B cell (primary cell): ENCODE measurements around the gene PTPRM. TPM values are rescaled to one million over a fixed set of nuclear protein-coding genes. Genes with fewer than 3 reads are reported as not detected.

Experiments
- ATAC-seq: fragments of 200-7000 bp; cut with Tn5 transposase; one replicate; pipeline ENCODE4 v1.10.0; 2021; ENCODE audit warnings: low read depth, mild to moderate bottlenecking, moderate number of reproducible peaks, moderate library complexity
- CTCF ChIA-PET: fragments of 350-600 bp; sonication (Branson Sonifier 250); formaldehyde crosslinking; loops from one replicate; lab custom pipeline; 2021; ENCODE audit warnings: antibody characterized with exemption, inconsistent platforms; lab: Charles Lee
- POLR2A ChIA-PET: fragments of 350-600 bp; sonication (Branson Sonifier 250); formaldehyde crosslinking; loops from one replicate; lab custom pipeline; 2021; ENCODE audit warnings: antibody characterized with exemption; lab: Charles Lee
- DNase-seq: peaks from one replicate; pipeline ENCODE4 v3.0.0; 2013
- H2AFZ ChIP-seq: 2 replicates; pipeline ENCODE4 v1.6.1; 2012; ENCODE audit warnings: mild to moderate bottlenecking, low read depth, low read length; ENCODE audit not compliant: insufficient read depth, poor library complexity, severe bottlenecking
- H3K27ac ChIP-seq, 2 donors: 1 replicate in 1 of 2; 2 replicates in 1 of 2; pipeline ENCODE4 v1.5.1; 2012 to 2013; ENCODE audit warnings: low read length in 2 of 2, mild to moderate bottlenecking in 2 of 2, moderate library complexity in 1 of 2
- H3K27me3 ChIP-seq, 4 experiments: fragments of 200-600 bp in 1 of 4; sonication (generic) in 1 of 4; replicated peaks in 1 of 4; 1 replicate in 2 of 4; 2 replicates in 2 of 4; pipeline versions ENCODE4 v1.6.1 to v1.7.0; 2013 to 2016; ENCODE audit warnings: low read length in 3 of 4, mild to moderate bottlenecking in 2 of 4, mixed read lengths in 1 of 4, moderate library complexity in 1 of 4; ENCODE audit not compliant: insufficient read depth in 4 of 4, control insufficient read depth in 3 of 4; ENCODE audit errors: control extremely low read depth in 1 of 4
- H3K36me3 ChIP-seq, 2 experiments: replicated peaks in 1 of 2; 1 replicate in 1 of 2; 2 replicates in 1 of 2; pipeline versions ENCODE4 v1.6.1 to v1.7.1; 2013; ENCODE audit warnings: low read length in 1 of 2; ENCODE audit not compliant: insufficient read depth in 2 of 2, control insufficient read depth in 1 of 2; ENCODE audit errors: control extremely low read depth in 1 of 2, extremely low read depth in 1 of 2
- H3K4me1 ChIP-seq, 2 donors: fragments of 200-600 bp in 1 of 2; sonication (generic) in 1 of 2; 1 replicate in 1 of 2; 2 replicates in 1 of 2; pipeline versions ENCODE4 v1.5.1 to v1.6.1; 2013 to 2017; ENCODE audit warnings: low read length in 2 of 2; ENCODE audit not compliant: control insufficient read depth in 2 of 2, insufficient read depth in 2 of 2
- H3K4me2 ChIP-seq: replicated peaks from 2 replicates; pipeline ENCODE3; 2012; ENCODE audit warnings: mild to moderate bottlenecking, low read depth, low read length; ENCODE audit not compliant: poor library complexity, severe bottlenecking
- H3K4me3 ChIP-seq, 5 experiments: fragments of 200-600 bp in 1 of 5; sonication (generic) in 1 of 5; 1 replicate in 3 of 5; 2 replicates in 2 of 5; pipeline versions ENCODE4 v1.5.1 to v1.7.0; 2011 to 2016; ENCODE audit warnings: low read length in 4 of 5, mild to moderate bottlenecking in 4 of 5, low read depth in 2 of 5, control low read depth in 1 of 5, moderate library complexity in 1 of 5; ENCODE audit not compliant: insufficient read depth in 1 of 5; ENCODE audit errors: control extremely low read depth in 1 of 5, extremely low read depth in 1 of 5
- H3K79me2 ChIP-seq: fragments of 200-600 bp; sonication (generic); one replicate; pipeline ENCODE4 v1.6.0; 2016; ENCODE audit warnings: low read length; ENCODE audit not compliant: control insufficient read depth, insufficient read depth
- H3K9ac ChIP-seq: fragments of 200-600 bp; sonication (generic); 2 replicates; pipeline ENCODE4 v1.6.1; 2017; ENCODE audit warnings: mild to moderate bottlenecking, low read length, moderate library complexity
- H3K9me3 ChIP-seq, 3 donors: one replicate each; pipeline versions ENCODE4 v1.6.1 to v1.7.1; 2013; ENCODE audit warnings: low read length in 2 of 3; ENCODE audit not compliant: control insufficient read depth in 2 of 3, insufficient read depth in 1 of 3; ENCODE audit errors: control extremely low read depth in 1 of 3
- H4K20me1 ChIP-seq: 2 replicates; pipeline ENCODE4 v1.6.0; 2012; ENCODE audit warnings: mild to moderate bottlenecking, low read length; ENCODE audit not compliant: insufficient read depth, control insufficient read depth, poor library complexity, severe bottlenecking
- H3K27ac Mint-ChIP-seq: one replicate; pipeline ENCODE4 v1.8.0; 2021; ENCODE audit warnings: mixed read lengths
- H3K27me3 Mint-ChIP-seq: one replicate; pipeline ENCODE4 v1.8.0; 2021; ENCODE audit warnings: mixed read lengths
- H3K4me1 Mint-ChIP-seq: one replicate; pipeline ENCODE4 v1.8.0; 2021; ENCODE audit warnings: mixed read lengths
- H3K4me3 Mint-ChIP-seq: one replicate; pipeline ENCODE4 v1.8.0; 2021; ENCODE audit warnings: mixed read lengths
- H3K9me3 Mint-ChIP-seq: one replicate; pipeline ENCODE4 v1.8.0; 2022; ENCODE audit warnings: mixed read lengths; ENCODE audit not compliant: insufficient read depth
- EZH2 ChIP-seq: IDR thresholded peaks from 2 replicates; pipeline ENCODE4 v1.6.1; 2012; ENCODE audit warnings: borderline replicate concordance, low read depth, mild to moderate bottlenecking, moderate library complexity, low read length; ENCODE audit not compliant: insufficient read depth, poor library complexity, severe bottlenecking
- WGBS: methylation state at CpG from one replicate; pipeline ENCODE4 v1.1.5; 2013; ENCODE audit warnings: missing lambda C conversion rate; ENCODE audit not compliant: insufficient coverage; 5-methylcytosine and 5-hydroxymethylcytosine counted together
- intact Hi-C: fragments of 100-400 bp; cut with micrococcal nuclease; formaldehyde crosslinking; loops from one replicate; pipeline ENCODE4 v1.10.0; 2022
- polyA plus RNA-seq: library from polyadenylated mRNA; depleted of rRNA; stranded (reverse); fragments of >200 nt; gene quantifications from 2 replicates; pipeline ENCODE4 v1.2.3, GENCODE V29; 2012
- total RNA-seq, 2 donors: library from RNA; stranded (reverse); fragments of 120-200 nt in 1 of 2; gene quantifications; 1 replicate in 1 of 2; 2 replicates in 1 of 2; pipeline versions ENCODE4 v1.2.3 to v1.2.4, GENCODE V29; 2013 to 2022
- TF ChIP-seq, protein P1 (sequence below): fragments of 200-600 bp; IDR thresholded peaks from one replicate; pipeline ENCODE4 v1.8.0; 2022; ENCODE audit warnings: antibody characterized with exemption, mild to moderate bottlenecking

Gene PTPRM
- total and polyA plus RNA-seq, 2 donors (not counting 1 experiment from before 2014, with no cell fraction given): 0.20 to 0.89 TPM

DNA sequence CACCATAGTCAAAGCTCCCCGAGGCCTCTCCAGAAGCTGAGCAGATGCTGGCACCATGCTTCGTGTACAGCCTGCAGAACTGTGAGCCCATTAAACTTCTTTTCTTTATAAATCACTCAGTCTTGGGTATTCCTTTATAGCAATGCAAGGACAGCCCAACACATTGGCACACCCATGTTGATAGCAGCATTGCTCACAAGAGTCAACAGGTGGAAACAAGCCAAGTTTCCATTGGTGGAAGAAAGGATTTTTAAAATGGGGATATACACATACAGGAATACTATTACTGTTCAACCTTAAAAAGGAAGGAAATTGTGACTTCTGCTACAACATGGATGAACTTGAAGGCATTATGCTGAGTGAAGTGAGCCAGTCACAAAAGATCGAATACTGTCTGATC lies 855.3 kb downstream of the PTPRM start:
- Mint-ChIP-seq H3K27me3 (no peaks in the 10 kb centered on the region), H3K4me1 (no peaks in the 10 kb centered on the region), H3K4me3 (no peak overlapping the region), H3K27ac (no peak overlapping the region), H3K9me3 (peaks cover 3% of the 10 kb centered on the region)
- 100% methylated on average over 3 of the region's 3 CpGs for WGBS
- TF ChIP-seq, protein P1, sequence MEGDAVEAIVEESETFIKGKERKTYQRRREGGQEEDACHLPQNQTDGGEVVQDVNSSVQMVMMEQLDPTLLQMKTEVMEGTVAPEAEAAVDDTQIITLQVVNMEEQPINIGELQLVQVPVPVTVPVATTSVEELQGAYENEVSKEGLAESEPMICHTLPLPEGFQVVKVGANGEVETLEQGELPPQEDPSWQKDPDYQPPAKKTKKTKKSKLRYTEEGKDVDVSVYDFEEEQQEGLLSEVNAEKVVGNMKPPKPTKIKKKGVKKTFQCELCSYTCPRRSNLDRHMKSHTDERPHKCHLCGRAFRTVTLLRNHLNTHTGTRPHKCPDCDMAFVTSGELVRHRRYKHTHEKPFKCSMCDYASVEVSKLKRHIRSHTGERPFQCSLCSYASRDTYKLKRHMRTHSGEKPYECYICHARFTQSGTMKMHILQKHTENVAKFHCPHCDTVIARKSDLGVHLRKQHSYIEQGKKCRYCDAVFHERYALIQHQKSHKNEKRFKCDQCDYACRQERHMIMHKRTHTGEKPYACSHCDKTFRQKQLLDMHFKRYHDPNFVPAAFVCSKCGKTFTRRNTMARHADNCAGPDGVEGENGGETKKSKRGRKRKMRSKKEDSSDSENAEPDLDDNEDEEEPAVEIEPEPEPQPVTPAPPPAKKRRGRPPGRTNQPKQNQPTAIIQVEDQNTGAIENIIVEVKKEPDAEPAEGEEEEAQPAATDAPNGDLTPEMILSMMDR: no peak
- TF ChIP-seq EZH2: no peak
- no peak overlapping the region for H3K9ac ChIP-seq
- ATAC-seq (no peak), DNase-seq (no peak)
- H3K27me3 ChIP-seq: no peaks in the 10 kb centered on the region
- no peaks in the 10 kb centered on the region for H3K36me3 ChIP-seq
- no peaks in the 10 kb centered on the region for H3K79me2 ChIP-seq
- no peaks in the 10 kb centered on the region for H3K9me3 ChIP-seq
- no peak overlapping the region for H3K27ac ChIP-seq
- no peak overlapping the region for H3K4me2 ChIP-seq
- intact Hi-C loops: no loop called here
- H3K4me3 ChIP-seq: no peak overlapping the region
- H4K20me1 ChIP-seq: no peaks in the 10 kb centered on the region
- no peak overlapping the region for H2AFZ ChIP-seq
- CTCF ChIA-PET: no interaction called here
- no peaks in the 10 kb centered on the region for H3K4me1 ChIP-seq
- POLR2A ChIA-PET: no interaction called here

DNA sequence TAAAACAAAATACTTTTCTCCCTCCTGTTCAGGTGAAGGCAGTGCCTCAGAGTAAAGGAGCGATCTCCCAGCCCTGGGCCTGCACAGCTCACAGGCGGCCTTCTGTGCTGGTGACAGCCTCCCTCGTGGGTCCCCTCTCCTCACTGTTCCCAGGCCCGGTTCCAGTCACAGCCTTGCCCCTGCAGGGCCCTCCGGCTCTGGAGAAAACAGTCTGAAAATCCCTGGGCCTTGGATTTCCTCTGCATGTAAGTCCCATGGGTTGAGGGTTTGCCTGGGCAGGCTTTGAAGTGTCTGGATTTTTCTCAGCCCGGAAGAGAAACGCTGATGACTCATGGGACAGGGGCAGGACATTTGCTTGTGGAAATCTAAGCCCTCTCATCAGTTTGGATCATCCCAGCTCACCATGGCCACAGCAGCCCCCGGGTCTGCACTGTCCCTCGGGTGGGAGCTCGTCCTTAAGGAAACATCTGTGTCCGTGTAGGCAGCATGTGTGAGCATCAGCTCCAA lies 856.0 kb downstream of the PTPRM start:
- no peaks in the 10 kb centered on the region for H3K36me3 ChIP-seq
- 93% methylated on average over 6 of the region's 11 CpGs for WGBS
- H3K4me3 ChIP-seq: no peak overlapping the region
- H3K9ac ChIP-seq: no peak overlapping the region
- H3K27ac ChIP-seq: no peak overlapping the region
- no peaks in the 10 kb centered on the region for H3K27me3 ChIP-seq
- ATAC-seq (no peak), DNase-seq (no peak)
- no peaks in the 10 kb centered on the region for H3K79me2 ChIP-seq
- H3K9me3 Mint-ChIP-seq: peaks cover 3% of the 10 kb centered on the region
- no peaks in the 10 kb centered on the region for H3K27me3 Mint-ChIP-seq
- no peaks in the 10 kb centered on the region for H3K4me1 Mint-ChIP-seq
- H4K20me1 ChIP-seq: no peaks in the 10 kb centered on the region
- no peak for TF ChIP-seq EZH2
- TF ChIP-seq, protein P1: no peak
- no peak overlapping the region for H3K4me3 Mint-ChIP-seq
- no peak overlapping the region for H2AFZ ChIP-seq
- no peak overlapping the region for H3K4me2 ChIP-seq
- H3K27ac Mint-ChIP-seq: no peak overlapping the region
- no peaks in the 10 kb centered on the region for H3K9me3 ChIP-seq
- CTCF ChIA-PET: no interaction called here
- H3K4me1 ChIP-seq: no peaks in the 10 kb centered on the region
- intact Hi-C loops: no loop called here
- POLR2A ChIA-PET: no interaction called here
